ENCODE data around the gene UBE3C.

GRCh38 chr7:157129200-157129599, 9.5 kb upstream of the UBE3C start:
- TF ChIP-seq POLR2A (IDR thresholded peaks at IDR 0.05) = no peak
- no peak for TF ChIP-seq CTCF (IDR thresholded peaks at IDR 0.05)

Data from lower leg skin (tissue), 3 donors.